Measurements from ENCODE around the gene FOXP4.

FOXP4 gene

DNA sequence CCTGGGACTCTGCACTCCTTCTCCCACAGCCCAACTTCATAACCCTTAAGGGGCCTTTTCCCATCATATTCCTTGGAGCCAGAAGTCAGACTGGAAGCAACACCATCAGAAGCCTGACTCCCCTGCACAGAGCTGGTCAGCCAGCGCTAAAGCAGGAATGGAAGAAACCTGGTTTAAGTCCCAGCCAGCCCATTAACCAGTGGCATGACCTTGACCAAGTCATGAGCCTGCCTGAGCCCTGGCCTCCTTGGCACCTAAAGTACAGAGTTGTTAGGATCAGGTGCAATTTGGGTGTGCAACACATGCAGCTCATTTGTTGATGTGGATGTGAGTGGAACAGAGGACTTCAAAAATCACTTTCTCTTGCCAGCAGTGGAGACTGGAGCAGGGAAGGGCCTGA is 20.8 kb downstream of the FOXP4 start:
- H2AFZ ChIP-seq, result no peak overlapping the region
- H3K36me3 ChIP-seq (ENCODE audit: control insufficient read depth, insufficient read depth, low read length), result no peaks in the 10 kb centered on the region
- H3K4me1 ChIP-seq, result no peaks in the 10 kb centered on the region
- H3K27me3 ChIP-seq (ENCODE audit: control insufficient read depth, insufficient read depth, low read length), result no peaks in the 10 kb centered on the region
- TF ChIP-seq, protein P1, sequence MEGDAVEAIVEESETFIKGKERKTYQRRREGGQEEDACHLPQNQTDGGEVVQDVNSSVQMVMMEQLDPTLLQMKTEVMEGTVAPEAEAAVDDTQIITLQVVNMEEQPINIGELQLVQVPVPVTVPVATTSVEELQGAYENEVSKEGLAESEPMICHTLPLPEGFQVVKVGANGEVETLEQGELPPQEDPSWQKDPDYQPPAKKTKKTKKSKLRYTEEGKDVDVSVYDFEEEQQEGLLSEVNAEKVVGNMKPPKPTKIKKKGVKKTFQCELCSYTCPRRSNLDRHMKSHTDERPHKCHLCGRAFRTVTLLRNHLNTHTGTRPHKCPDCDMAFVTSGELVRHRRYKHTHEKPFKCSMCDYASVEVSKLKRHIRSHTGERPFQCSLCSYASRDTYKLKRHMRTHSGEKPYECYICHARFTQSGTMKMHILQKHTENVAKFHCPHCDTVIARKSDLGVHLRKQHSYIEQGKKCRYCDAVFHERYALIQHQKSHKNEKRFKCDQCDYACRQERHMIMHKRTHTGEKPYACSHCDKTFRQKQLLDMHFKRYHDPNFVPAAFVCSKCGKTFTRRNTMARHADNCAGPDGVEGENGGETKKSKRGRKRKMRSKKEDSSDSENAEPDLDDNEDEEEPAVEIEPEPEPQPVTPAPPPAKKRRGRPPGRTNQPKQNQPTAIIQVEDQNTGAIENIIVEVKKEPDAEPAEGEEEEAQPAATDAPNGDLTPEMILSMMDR (IDR thresholded peaks at IDR 0.05), result no peak
- no peaks in the 10 kb centered on the region for H3K9me3 ChIP-seq (ENCODE audit: control insufficient read depth, low read length)
- no peak overlapping the region for H3K9ac ChIP-seq
- H3K27ac ChIP-seq, result no peak overlapping the region
- peaks cover 7% of the 10 kb centered on the region for H3K79me2 ChIP-seq
- H3K4me2 ChIP-seq (ENCODE audit: low read length), result no peak overlapping the region
- H3K4me3 ChIP-seq (ENCODE audit: low read depth, low read length), result no peak overlapping the region

DNA sequence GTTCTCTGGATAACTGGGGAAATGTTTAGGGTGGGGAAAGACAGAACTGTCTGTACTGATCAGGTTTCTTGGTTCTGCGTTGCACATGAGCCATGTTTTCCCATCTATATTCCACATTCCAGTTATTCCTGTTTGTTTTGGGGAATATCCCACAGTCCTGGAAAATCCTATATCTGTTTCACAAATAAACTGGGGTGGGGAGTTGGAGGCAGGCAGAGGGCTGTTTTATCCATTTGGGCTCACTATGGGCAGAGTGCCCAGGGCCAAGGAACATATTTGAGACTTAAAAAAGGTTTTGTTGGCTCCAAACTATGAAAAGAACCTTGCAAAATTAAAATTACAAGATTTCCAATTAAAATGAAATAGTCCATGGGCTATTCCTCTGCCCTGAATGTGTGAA is 21.5 kb downstream of the FOXP4 start:
- no peak overlapping the region for H3K27ac ChIP-seq
- no peaks in the 10 kb centered on the region for H3K36me3 ChIP-seq (ENCODE audit: control insufficient read depth, insufficient read depth, low read length)
- H3K9ac ChIP-seq, result no peak overlapping the region
- TF ChIP-seq, protein P1 (IDR thresholded peaks at IDR 0.05), result no peak
- H3K79me2 ChIP-seq, result peaks cover 7% of the 10 kb centered on the region
- no peaks in the 10 kb centered on the region for H3K4me1 ChIP-seq
- no peak overlapping the region for H2AFZ ChIP-seq
- H3K9me3 ChIP-seq (ENCODE audit: control insufficient read depth, low read length), result no peaks in the 10 kb centered on the region
- H3K4me2 ChIP-seq (ENCODE audit: low read length), result no peak overlapping the region
- no peaks in the 10 kb centered on the region for H3K27me3 ChIP-seq (ENCODE audit: control insufficient read depth, insufficient read depth, low read length)
- no peak overlapping the region for H3K4me3 ChIP-seq (ENCODE audit: low read depth, low read length)

DNA sequence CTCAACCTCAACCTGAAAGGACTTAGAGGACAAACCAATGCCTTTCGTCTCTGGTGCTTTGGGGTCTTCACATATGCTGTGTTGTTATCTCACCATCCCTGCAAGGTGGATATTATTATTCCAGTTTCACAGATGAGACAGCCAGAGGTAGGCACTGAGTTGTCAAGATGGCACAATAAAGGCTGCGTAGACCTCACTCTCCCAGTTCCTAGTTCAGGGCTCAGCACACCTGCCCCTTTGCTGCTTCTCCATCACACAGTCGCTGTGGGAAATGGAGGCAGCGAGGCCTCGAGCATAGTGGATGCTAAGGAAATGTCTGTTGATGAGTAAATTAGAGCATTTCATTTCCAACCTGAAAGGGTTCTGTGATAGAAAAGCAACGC is 22.0 kb downstream of the FOXP4 start:
- Histone ChIP-seq H3K4me2 (ENCODE audit: low read length) (no peak overlapping the region), H3K4me1 (no peaks in the 10 kb centered on the region), H3K9me3 (ENCODE audit: control insufficient read depth, low read length) (no peaks in the 10 kb centered on the region), H3K9ac (no peak overlapping the region), H3K79me2 (peaks cover 5% of the 10 kb centered on the region), H3K27me3 (ENCODE audit: control insufficient read depth, insufficient read depth, low read length) (no peaks in the 10 kb centered on the region), H2AFZ (no peak overlapping the region), H3K27ac (no peak overlapping the region), H3K4me3 (ENCODE audit: low read depth, low read length) (no peak overlapping the region), H3K36me3 (ENCODE audit: control insufficient read depth, insufficient read depth, low read length) (no peaks in the 10 kb centered on the region)
- TF ChIP-seq, protein P1 (IDR thresholded peaks at IDR 0.05), result no peak

DNA sequence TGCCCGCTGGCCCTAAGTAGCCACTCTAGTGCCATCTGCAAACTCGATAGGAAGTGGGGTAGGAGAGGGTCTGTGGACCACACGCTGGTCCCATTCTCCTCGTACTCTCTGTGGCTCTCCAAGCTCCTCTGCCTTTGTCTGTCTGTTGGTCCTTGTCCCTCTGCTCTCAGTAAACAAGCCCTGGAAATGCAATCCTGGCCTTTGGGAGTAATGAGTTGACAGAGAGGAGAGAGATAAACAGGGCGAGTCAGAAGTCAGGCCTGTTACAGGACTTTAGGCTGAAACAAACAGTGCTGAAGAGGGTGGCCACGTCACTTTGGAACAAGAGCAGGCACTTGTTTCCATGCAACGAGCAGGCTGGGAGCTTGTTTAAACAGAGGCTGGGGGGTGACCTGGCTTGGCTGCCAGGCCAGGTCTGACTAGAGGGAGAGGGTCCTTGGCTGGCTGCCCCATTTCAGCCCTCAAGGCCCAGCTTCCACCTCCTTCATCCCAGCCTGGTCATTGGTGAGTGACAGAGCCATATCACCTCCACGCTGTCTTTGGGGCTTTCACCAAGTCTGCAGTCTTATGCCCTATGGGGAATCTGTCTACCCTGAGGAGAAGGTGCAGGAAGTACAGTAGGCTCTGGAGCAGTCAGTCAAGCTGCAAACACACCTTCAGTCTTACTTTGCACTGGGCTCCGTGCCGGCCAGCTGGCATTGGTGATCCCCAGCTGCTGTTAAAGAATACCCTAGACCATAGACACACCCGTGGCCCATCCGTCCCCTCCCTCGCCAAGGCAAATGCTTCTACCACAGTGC is 22.6 kb downstream of the FOXP4 start:
- Histone ChIP-seq H3K27me3 (ENCODE audit: control insufficient read depth, insufficient read depth, low read length) (no peaks in the 10 kb centered on the region), H2AFZ (no peak overlapping the region), H3K79me2 (peaks cover 5% of the 10 kb centered on the region), H3K4me2 (ENCODE audit: low read length) (no peak overlapping the region), H3K36me3 (ENCODE audit: control insufficient read depth, insufficient read depth, low read length) (no peaks in the 10 kb centered on the region), H3K9ac (no peak overlapping the region), H3K9me3 (ENCODE audit: control insufficient read depth, low read length) (no peaks in the 10 kb centered on the region), H3K27ac (no peak overlapping the region), H3K4me1 (no peaks in the 10 kb centered on the region), H3K4me3 (ENCODE audit: low read depth, low read length) (no peak overlapping the region)
- TF ChIP-seq, protein P1 (IDR thresholded peaks at IDR 0.05), result no peak

DNA sequence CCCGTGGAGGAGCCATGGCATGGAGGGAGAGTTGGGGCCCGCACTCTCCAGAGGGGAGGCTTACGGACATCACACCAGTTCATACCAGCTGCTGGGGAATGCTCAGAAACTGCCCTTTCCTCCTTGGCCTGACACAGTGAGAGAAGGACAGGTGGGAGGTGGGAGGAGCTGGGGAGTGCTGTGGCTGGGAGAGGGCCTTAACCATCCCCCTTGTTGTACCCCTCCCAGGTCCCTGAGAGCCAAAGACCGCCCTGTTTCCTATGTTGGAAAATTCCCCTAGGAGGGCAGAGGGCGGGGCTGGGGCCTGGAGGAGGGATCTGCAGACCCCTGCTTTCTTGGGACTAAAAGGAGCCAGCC is 24.1 kb downstream of the FOXP4 start:
- Histone ChIP-seq H3K36me3 (ENCODE audit: control insufficient read depth, insufficient read depth, low read length) (no peaks in the 10 kb centered on the region), H3K27me3 (ENCODE audit: control insufficient read depth, insufficient read depth, low read length) (no peaks in the 10 kb centered on the region), H3K9me3 (ENCODE audit: control insufficient read depth, low read length) (no peaks in the 10 kb centered on the region), H3K79me2 (peaks cover 2% of the 10 kb centered on the region), H3K9ac (no peak overlapping the region), H3K27ac (no peak overlapping the region), H3K4me3 (ENCODE audit: low read depth, low read length) (no peak overlapping the region), H3K4me1 (peaks cover 2% of the 10 kb centered on the region), H3K4me2 (ENCODE audit: low read length) (no peak overlapping the region), H2AFZ (no peak overlapping the region)
- TF ChIP-seq, protein P1 (IDR thresholded peaks at IDR 0.05), result no peak

Data from parathyroid adenoma (tissue), 2 donors.